Stomach smooth muscle (tissue), 2 donors: ENCODE results near the gene FARP2.
"Not testable (repeated sequence)": the region's sequence is repeated elsewhere in the genome, so short reads cannot be mapped to it uniquely, and the experiment has no call there.

Source experiments
- H3K27ac ChIP-seq: one replicate; pipeline ENCODE4 v1.7.0; 2013; ENCODE audit warnings: mild to moderate bottlenecking, low read length, inconsistent platforms
- H3K27me3 ChIP-seq, 2 donors: one replicate each; pipeline ENCODE4 v1.7.0; 2013; ENCODE audit warnings: low read length in 2 of 2; ENCODE audit not compliant: insufficient read depth in 2 of 2, control insufficient read depth in 1 of 2
- H3K36me3 ChIP-seq, 2 donors: one replicate each; pipeline ENCODE4 v1.7.0; 2013; ENCODE audit warnings: low read length in 2 of 2; ENCODE audit not compliant: control insufficient read depth in 2 of 2, insufficient read depth in 2 of 2
- H3K4me1 ChIP-seq: one replicate; pipeline ENCODE4 v1.7.0; 2013; ENCODE audit warnings: low read length; ENCODE audit not compliant: control insufficient read depth, insufficient read depth
- H3K4me3 ChIP-seq, 2 donors: one replicate each; pipeline ENCODE4 v1.7.0; 2013; ENCODE audit warnings: low read length in 2 of 2
- H3K9ac ChIP-seq, 2 donors: one replicate each; pipeline ENCODE4 v1.7.0; 2013; ENCODE audit warnings: low read length in 2 of 2, mild to moderate bottlenecking in 1 of 2
- H3K9me3 ChIP-seq, 2 donors: one replicate each; pipeline ENCODE4 v1.7.0; 2013; ENCODE audit warnings: low read length in 2 of 2; ENCODE audit not compliant: control insufficient read depth in 2 of 2
- donor health status: healthy.
- donor health status: Pancreatic carcinoma.

The FARP2 gene

DNA sequence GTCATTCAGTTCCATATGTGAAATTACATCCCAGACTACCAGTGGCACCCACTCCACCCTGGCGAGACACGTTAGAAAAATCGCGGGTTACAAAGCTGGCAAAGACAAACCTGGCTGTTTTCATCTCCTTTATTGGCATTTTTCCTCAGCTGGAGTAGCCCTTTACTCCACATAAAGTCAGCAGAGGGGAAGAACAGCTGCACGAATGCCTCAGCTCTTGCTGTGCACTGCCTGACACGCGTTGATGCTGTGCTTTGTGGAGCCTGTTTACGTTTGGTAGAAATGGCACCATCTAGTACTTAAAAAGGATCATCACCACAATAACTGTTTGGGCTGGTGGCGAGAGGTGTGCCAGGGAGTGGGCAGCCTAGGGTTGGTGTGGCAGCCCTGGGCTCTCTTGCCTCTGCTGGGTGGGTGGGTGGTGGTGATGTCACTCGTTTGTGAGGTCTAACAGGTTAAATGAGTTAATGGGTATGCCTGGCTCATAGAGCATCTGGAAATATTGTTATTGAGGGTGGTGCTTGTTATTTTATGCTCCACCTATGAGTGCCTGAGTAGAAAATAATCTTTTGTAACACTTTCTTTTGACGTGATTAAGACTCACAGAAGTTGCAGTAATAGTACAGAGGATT is 16.4 kb downstream of the FARP2 start:
- H3K27me3 ChIP-seq: no peaks in the 10 kb centered on the region
- no peaks in the 10 kb centered on the region for H3K9me3 ChIP-seq
- no peak overlapping the region for H3K9ac ChIP-seq
- no peaks in the 10 kb centered on the region for H3K4me1 ChIP-seq
- no peak overlapping the region for H3K4me3 ChIP-seq
- H3K27ac ChIP-seq: no peak overlapping the region
- H3K36me3 ChIP-seq: peaks cover 6 to 12% of the 10 kb centered on the region in 2 donors

DNA sequence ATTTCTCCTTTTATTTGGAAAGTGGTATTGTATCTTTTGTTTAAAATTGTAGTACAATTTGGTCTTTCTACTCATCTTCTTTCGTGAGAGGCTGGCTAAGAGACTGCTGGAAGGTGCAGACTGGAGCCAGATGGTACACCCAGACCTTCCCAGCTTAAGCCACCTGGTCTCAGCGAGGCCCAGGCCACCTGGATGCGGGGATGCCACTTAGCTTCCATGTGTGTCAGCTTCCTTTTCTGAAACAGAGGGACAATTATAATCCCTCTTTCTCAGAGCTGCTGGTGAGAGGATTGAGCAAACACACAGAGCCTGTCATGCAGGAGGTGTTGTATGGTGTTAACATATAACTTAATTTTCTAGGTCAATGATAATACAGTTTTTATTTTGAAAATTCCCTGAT is 17.4 kb downstream of the FARP2 start:
- no peak overlapping the region for H3K27ac ChIP-seq
- no peak overlapping the region for H3K4me3 ChIP-seq
- no peaks in the 10 kb centered on the region for H3K4me1 ChIP-seq
- no peak overlapping the region for H3K9ac ChIP-seq
- H3K27me3 ChIP-seq: no peaks in the 10 kb centered on the region
- H3K9me3 ChIP-seq: no peaks in the 10 kb centered on the region
- H3K36me3 ChIP-seq: peaks cover 6 to 12% of the 10 kb centered on the region in 2 donors

DNA sequence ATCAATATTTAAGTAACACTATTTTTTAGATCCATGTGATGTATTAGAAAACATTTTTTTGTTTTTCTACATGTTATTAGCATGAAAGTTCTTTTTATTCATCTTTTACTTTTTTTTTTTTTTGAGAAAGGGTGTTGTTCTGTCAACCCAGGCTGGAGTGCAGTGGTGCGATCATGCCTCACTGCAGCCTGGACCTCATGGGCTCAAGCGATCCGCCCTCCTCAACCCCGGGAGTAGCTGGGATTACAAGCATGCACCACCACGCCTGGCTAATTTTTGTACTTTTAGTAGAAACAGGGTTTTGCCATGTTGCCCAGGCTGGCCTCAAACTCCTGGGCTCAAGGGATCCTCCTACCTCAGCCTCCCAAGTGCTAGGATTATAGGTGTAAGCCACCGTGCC is 17.8 kb downstream of the FARP2 start:
- H3K4me3 ChIP-seq, H3K27me3 ChIP-seq, H3K27ac ChIP-seq, H3K9ac ChIP-seq, H3K4me1 ChIP-seq, H3K9me3 ChIP-seq: not testable (repeated sequence)
- peaks cover 6 to 12% of the 10 kb centered on the region in 2 donors for H3K36me3 ChIP-seq

DNA sequence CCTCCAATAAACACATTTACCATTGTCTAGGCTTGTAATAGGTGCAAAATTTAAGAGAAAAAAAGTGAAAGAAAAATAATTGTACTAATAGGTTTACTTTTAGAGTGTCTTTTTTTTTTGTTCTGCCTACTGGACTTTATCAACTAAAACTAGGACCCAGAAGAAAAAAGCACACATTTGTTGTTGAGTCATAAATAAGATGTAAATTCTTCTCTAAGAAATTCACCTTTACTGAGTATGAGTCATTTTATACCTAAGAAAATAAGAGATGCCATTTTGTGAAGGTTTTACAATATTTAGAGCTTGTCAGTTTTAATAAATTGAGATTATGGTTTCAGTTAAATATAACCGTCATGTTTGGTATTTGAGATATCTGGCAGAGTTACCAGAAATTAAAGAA is 19.2 kb downstream of the FARP2 start:
- Histone ChIP-seq H3K27me3 (no peaks in the 10 kb centered on the region), H3K4me3 (no peak overlapping the region), H3K9ac (no peak overlapping the region), H3K27ac (no peak overlapping the region), H3K9me3 (no peaks in the 10 kb centered on the region), H3K4me1 (peaks cover 8% of the 10 kb centered on the region), H3K36me3 (peaks cover 6 to 12% of the 10 kb centered on the region in 2 donors)

DNA sequence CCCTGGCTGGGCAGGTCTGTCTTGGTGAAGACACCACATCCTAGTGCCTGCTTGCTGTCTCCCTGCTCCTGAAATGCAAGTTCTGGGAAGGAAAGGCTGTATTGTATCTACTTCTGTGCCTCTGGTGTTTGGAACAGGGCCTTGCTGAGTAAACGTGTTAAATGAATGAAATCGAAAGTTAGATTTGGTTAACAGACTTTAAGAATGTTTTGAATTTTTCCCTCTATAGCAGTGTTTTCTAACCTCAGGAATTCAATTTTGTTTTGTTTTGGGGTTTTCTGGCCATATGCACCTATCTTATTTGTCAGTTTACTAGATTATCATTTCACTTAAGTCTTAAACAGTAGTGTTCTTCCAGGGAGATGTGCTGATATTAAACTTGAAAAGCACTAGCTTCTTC is 20.7 kb downstream of the FARP2 start:
- Histone ChIP-seq H3K27ac (no peak overlapping the region), H3K36me3 (peaks cover 6 to 12% of the 10 kb centered on the region in 2 donors), H3K4me1 (peaks cover 11% of the 10 kb centered on the region), H3K9ac (no peak overlapping the region), H3K27me3 (no peaks in the 10 kb centered on the region), H3K9me3 (no peaks in the 10 kb centered on the region), H3K4me3 (no peak overlapping the region)

DNA sequence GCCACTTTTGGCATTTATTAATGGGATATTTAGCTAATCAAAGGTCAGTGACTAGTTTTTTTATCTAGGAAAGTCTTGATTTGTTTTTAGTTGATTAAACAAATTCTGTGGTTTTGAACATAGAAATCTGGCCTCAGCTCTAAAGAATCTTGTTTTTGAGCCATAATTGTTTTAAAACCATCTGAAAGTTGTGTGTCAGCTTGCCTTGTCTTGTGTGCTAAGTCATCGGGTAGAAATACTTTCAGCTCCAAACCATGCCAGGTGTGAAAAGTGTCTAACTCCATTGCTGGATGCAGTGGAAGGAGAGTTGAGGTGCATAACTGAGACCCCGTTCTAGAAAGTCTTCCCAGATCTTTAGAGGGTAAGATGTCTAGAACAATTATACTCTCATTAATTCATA is 22.7 kb downstream of the FARP2 start:
- Histone ChIP-seq H3K4me1 (peaks cover 11% of the 10 kb centered on the region), H3K36me3 (peaks cover 11 to 12% of the 10 kb centered on the region in 2 donors), H3K9ac (no peak overlapping the region), H3K9me3 (no peaks in the 10 kb centered on the region), H3K27me3 (no peaks in the 10 kb centered on the region), H3K27ac (no peak overlapping the region), H3K4me3 (no peak overlapping the region)

DNA sequence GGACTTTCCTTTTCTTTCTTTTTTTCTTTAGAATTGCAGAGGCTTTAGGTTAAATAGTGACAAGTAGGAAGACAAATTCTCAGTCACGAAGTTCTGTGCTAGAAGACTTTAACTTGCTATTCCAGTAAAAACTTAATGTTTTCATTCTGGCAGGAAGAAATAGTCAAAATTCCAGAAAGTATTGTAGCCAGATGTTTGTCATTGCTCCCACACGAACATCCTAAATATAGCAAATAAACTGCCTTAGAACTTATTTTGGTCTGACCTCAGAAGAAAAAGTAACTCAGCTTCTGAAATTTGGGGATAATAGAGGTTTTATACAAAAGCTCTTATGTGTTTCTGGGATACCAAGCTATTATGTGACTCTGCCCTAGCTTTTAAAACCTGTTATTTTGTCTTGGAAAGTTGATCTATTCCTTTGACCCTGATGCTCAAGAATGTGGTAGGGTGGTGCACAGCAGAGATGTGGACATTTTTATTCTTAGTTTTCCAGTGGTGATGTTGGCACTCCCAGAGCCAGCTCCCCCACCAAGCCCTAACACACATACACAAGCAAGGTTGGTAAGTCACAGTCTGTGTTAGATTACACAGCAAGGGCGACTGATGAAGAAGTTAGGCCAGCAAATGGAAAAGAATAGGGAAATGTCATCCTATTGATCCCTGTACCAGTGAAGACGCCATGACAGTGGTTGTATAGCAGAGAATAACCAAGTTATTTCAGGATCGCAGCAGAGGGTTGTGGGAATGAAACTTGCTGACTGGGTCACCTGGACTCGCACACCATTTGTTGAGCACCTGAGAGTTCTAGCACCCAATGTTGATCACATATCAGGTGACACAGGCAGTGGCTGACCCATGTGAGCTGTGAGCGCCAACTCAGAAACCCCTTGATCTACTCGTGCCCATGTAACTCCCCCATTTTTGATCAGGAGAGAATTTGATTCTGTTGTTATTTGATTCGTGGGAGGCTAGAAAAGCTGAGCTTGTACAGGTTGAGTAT is 23.7 kb downstream of the FARP2 start:
- H3K27me3 ChIP-seq: no peaks in the 10 kb centered on the region
- H3K9me3 ChIP-seq: no peaks in the 10 kb centered on the region
- no peak overlapping the region for H3K4me3 ChIP-seq
- H3K27ac ChIP-seq: no peak overlapping the region
- H3K9ac ChIP-seq: no peak overlapping the region
- peaks cover 8 to 12% of the 10 kb centered on the region in 2 donors for H3K36me3 ChIP-seq
- peaks cover 11% of the 10 kb centered on the region for H3K4me1 ChIP-seq

DNA sequence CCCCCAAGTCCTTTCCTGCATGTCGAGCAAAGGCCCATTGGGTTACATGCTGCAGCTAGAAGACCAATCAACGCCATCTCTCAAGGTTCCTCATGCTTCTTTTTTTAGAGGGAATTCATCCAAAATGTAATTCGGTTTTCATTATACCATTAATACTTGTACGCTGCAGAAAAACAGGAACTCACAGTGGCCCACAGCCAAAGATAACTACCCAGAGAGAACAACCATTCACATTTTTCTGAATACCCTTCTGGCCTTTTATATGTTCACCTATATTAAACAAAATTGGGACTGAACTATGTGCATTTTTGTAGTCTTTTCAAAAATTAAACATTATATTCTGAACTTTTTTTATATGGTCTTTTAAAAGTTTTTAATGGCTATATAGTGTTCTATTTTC is 25.8 kb downstream of the FARP2 start:
- no peaks in the 10 kb centered on the region for H3K27me3 ChIP-seq
- H3K4me1 ChIP-seq: peaks cover 11% of the 10 kb centered on the region
- no peak overlapping the region for H3K27ac ChIP-seq

DNA sequence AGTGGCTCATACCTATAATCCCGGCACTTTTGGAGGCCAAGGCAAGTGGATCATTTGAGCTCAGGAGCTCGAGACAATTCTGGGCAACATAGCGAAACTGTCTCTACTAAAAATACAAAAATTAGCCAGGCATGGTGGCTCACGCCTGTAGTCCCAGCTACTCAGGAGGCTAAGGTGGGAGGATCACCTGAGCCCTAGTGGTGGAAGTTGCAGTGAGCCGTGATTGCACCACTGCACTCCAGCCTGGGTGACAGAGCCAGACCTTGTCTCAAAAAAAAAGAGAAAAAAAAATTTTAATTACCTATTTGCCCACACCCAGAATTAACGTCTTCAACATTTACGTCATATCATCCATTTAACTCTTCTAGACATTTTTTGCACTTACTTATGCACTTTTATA is 29.4 kb downstream of the FARP2 start:
- H3K36me3 ChIP-seq, H3K9ac ChIP-seq, H3K9me3 ChIP-seq, H3K4me1 ChIP-seq, H3K4me3 ChIP-seq, H3K27me3 ChIP-seq, H3K27ac ChIP-seq: not testable (repeated sequence)

More for the DNA sequence above, 25.8 kb downstream of the FARP2 start:
- Histone ChIP-seq H3K4me3 (no peak overlapping the region), H3K9me3 (no peaks in the 10 kb centered on the region), H3K36me3 (peaks cover 0 to 5% of the 10 kb centered on the region in 2 donors), H3K9ac (no peak overlapping the region)

DNA sequence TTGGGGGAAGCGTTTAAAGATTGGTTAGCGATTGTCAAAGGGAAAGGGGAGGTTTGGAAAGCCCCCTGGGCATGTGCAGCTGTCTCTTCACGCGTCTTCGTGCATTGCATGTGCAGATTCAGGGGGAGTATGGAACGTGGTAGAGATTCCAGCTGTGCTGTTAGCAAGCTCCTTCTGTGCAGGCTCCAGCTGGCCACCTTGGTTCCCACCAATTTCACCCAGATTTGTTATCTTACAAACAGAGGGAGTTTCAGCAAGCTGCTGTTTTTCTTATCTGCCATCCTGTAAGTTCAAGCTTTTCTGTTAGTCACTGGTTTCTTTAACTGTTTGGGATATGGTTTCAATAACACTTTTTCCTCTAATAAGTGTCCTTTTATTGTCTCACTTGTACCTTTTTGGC is 30.4 kb downstream of the FARP2 start:
- H3K4me3 ChIP-seq: no peak overlapping the region
- H3K27me3 ChIP-seq: no peaks in the 10 kb centered on the region
- no peak overlapping the region for H3K27ac ChIP-seq
- peaks cover 0 to 5% of the 10 kb centered on the region in 2 donors for H3K36me3 ChIP-seq
- no peak overlapping the region for H3K9ac ChIP-seq
- peaks cover 2% of the 10 kb centered on the region for H3K4me1 ChIP-seq
- H3K9me3 ChIP-seq: no peaks in the 10 kb centered on the region

DNA sequence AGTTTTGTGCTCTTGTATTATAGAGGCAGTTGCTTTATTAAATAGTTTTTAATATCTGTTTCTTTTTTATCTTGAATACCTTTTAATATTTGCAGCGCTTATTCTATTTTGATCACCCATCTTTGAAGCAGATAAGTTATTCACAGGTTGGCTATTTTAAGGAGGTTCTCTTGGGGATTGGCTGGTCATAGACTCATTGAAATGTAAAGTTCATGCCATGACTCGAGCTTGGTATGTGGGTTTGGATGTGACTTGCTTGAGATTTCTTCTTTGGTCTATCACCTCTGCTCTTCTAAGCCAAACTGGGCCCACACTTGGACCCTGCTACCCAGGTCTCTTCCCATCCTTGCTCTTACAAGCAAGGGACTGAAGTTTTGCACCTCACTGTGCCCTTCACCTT is 33.6 kb downstream of the FARP2 start:
- H3K9me3 ChIP-seq: no peaks in the 10 kb centered on the region
- H3K36me3 ChIP-seq: peaks cover 0 to 1% of the 10 kb centered on the region in 2 donors
- no peak overlapping the region for H3K4me3 ChIP-seq

More for the DNA sequence above, 33.6 kb downstream of the FARP2 start:
- no peaks in the 10 kb centered on the region for H3K4me1 ChIP-seq
- H3K27me3 ChIP-seq: no peaks in the 10 kb centered on the region
- H3K9ac ChIP-seq: no peak overlapping the region
- H3K27ac ChIP-seq: no peak overlapping the region
